ENCODE results near the gene GALM. TPM values are rescaled to one million over a fixed set of nuclear protein-coding genes. Genes with fewer than 3 reads are reported as not detected.
"Not testable (repeated sequence)": the region's sequence is repeated elsewhere in the genome, so short reads cannot be mapped to it uniquely, and the experiment has no call there.

Gene GALM
- total and polyA plus RNA-seq, 2 donors (not counting 1 experiment from before 2014, with no cell fraction given): 14.7 to 51.4 TPM

GRCh38 chr2:38712413-38712812 lies 46.5 kb downstream of the GALM start:
- H3K4me2 ChIP-seq (ENCODE audit: extremely low read depth, insufficient read depth, low read length): no peak overlapping the region
- no peak for DNase-seq (ENCODE audit: low read depth in 2 of 2)
- H3K36me3 ChIP-seq (ENCODE audit: control insufficient read depth, insufficient read depth, low read length): no peaks in the 10 kb centered on the region
- no peak overlapping the region for H2AFZ ChIP-seq (ENCODE audit: low read length)
- H4K20me1 ChIP-seq (ENCODE audit: control insufficient read depth, extremely low read depth, insufficient read depth, low read length): peaks cover 2% of the 10 kb centered on the region
- no peaks in the 10 kb centered on the region for H3K4me1 ChIP-seq (ENCODE audit: control insufficient read depth, extremely low read depth, insufficient read depth, low read length)
- no peaks in the 10 kb centered on the region for H3K9me3 ChIP-seq (ENCODE audit: control insufficient read depth, insufficient read depth, low read depth, low read length)
- H3K27me3 ChIP-seq (ENCODE audit: control insufficient read depth, insufficient read depth, low read length): no peaks in the 10 kb centered on the region
- no peak overlapping the region for H3K27ac ChIP-seq (ENCODE audit: insufficient read depth, low read length)
- no peak overlapping the region for H3K4me3 ChIP-seq (replicated peaks in 1 of 4; ENCODE audit: control extremely low read depth in 1 of 4, insufficient read depth in 1 of 4, low read depth in 3 of 4, low read length in 4 of 4)
- no peak overlapping the region for H3K9ac ChIP-seq (ENCODE audit: insufficient read depth, low read length)
- TF ChIP-seq CTCF (conservative IDR thresholded peaks at IDR 0.05 in 1 of 2, IDR thresholded peaks at IDR 0.05 in 1 of 2; ENCODE audit: low read depth in 1 of 2, low read length in 2 of 2): no peak
- no peak for TF ChIP-seq EZH2 (IDR thresholded peaks at IDR 0.05; ENCODE audit: low read length, missing control alignments)
- H3K79me2 ChIP-seq (ENCODE audit: control insufficient read depth, insufficient read depth, low read length): no peaks in the 10 kb centered on the region

GRCh38 chr2:38712871-38713270 lies 47.0 kb downstream of the GALM start:
- Histone ChIP-seq H3K9ac (ENCODE audit: insufficient read depth, low read length) (no peak overlapping the region), H3K4me1 (ENCODE audit: control insufficient read depth, extremely low read depth, insufficient read depth, low read length) (no peaks in the 10 kb centered on the region), H2AFZ (ENCODE audit: low read length) (no peak overlapping the region), H3K9me3 (ENCODE audit: control insufficient read depth, insufficient read depth, low read depth, low read length) (no peaks in the 10 kb centered on the region), H3K79me2 (ENCODE audit: control insufficient read depth, insufficient read depth, low read length) (no peaks in the 10 kb centered on the region), H3K4me3 (replicated peaks in 1 of 4; ENCODE audit: control extremely low read depth in 1 of 4, insufficient read depth in 1 of 4, low read depth in 3 of 4, low read length in 4 of 4) (no peak overlapping the region), H3K27ac (ENCODE audit: insufficient read depth, low read length) (no peak overlapping the region), H4K20me1 (ENCODE audit: control insufficient read depth, extremely low read depth, insufficient read depth, low read length) (peaks cover 2% of the 10 kb centered on the region), H3K4me2 (ENCODE audit: extremely low read depth, insufficient read depth, low read length) (no peak overlapping the region), H3K27me3 (ENCODE audit: control insufficient read depth, insufficient read depth, low read length) (no peaks in the 10 kb centered on the region), H3K36me3 (ENCODE audit: control insufficient read depth, insufficient read depth, low read length) (no peaks in the 10 kb centered on the region)
- TF ChIP-seq CTCF (conservative IDR thresholded peaks at IDR 0.05 in 1 of 2, IDR thresholded peaks at IDR 0.05 in 1 of 2; ENCODE audit: low read depth in 1 of 2, low read length in 2 of 2): no peak
- TF ChIP-seq EZH2 (IDR thresholded peaks at IDR 0.05; ENCODE audit: low read length, missing control alignments): no peak
- DNase-seq (ENCODE audit: low read depth in 2 of 2): no peak

GRCh38 chr2:38713338-38713737 lies 47.4 kb downstream of the GALM start:
- Histone ChIP-seq H4K20me1 (ENCODE audit: control insufficient read depth, extremely low read depth, insufficient read depth, low read length) (peaks cover 2% of the 10 kb centered on the region), H3K27me3 (ENCODE audit: control insufficient read depth, insufficient read depth, low read length) (no peaks in the 10 kb centered on the region)
- no peak for TF ChIP-seq EZH2 (IDR thresholded peaks at IDR 0.05; ENCODE audit: low read length, missing control alignments)
- TF ChIP-seq CTCF (conservative IDR thresholded peaks at IDR 0.05 in 1 of 2, IDR thresholded peaks at IDR 0.05 in 1 of 2; ENCODE audit: low read depth in 1 of 2, low read length in 2 of 2): no peak

GRCh38 chr2:38714941-38715340 lies 49.0 kb downstream of the GALM start:
- not testable (repeated sequence) for H3K4me1 ChIP-seq (ENCODE audit: control insufficient read depth, extremely low read depth, insufficient read depth, low read length); H3K4me2 ChIP-seq (ENCODE audit: extremely low read depth, insufficient read depth, low read length); H3K9ac ChIP-seq (ENCODE audit: insufficient read depth, low read length); H3K9me3 ChIP-seq (ENCODE audit: control insufficient read depth, insufficient read depth, low read depth, low read length); H4K20me1 ChIP-seq (ENCODE audit: control insufficient read depth, extremely low read depth, insufficient read depth, low read length); H2AFZ ChIP-seq (ENCODE audit: low read length); H3K79me2 ChIP-seq (ENCODE audit: control insufficient read depth, insufficient read depth, low read length); H3K27me3 ChIP-seq (ENCODE audit: control insufficient read depth, insufficient read depth, low read length); H3K4me3 ChIP-seq (replicated peaks in 1 of 4; ENCODE audit: control extremely low read depth in 1 of 4, insufficient read depth in 1 of 4, low read depth in 3 of 4, low read length in 4 of 4); DNase-seq (ENCODE audit: low read depth in 2 of 2); H3K27ac ChIP-seq (ENCODE audit: insufficient read depth, low read length); H3K36me3 ChIP-seq (ENCODE audit: control insufficient read depth, insufficient read depth, low read length)

More at GRCh38 chr2:38713338-38713737, 47.4 kb downstream of the GALM start:
- H3K9me3 ChIP-seq (ENCODE audit: control insufficient read depth, insufficient read depth, low read depth, low read length): no peaks in the 10 kb centered on the region
- no peaks in the 10 kb centered on the region for H3K4me1 ChIP-seq (ENCODE audit: control insufficient read depth, extremely low read depth, insufficient read depth, low read length)
- H3K4me3 ChIP-seq (replicated peaks in 1 of 4; ENCODE audit: control extremely low read depth in 1 of 4, insufficient read depth in 1 of 4, low read depth in 3 of 4, low read length in 4 of 4): no peak overlapping the region
- no peaks in the 10 kb centered on the region for H3K36me3 ChIP-seq (ENCODE audit: control insufficient read depth, insufficient read depth, low read length)
- no peak overlapping the region for H3K4me2 ChIP-seq (ENCODE audit: extremely low read depth, insufficient read depth, low read length)
- no peak overlapping the region for H3K9ac ChIP-seq (ENCODE audit: insufficient read depth, low read length)
- no peak overlapping the region for H3K27ac ChIP-seq (ENCODE audit: insufficient read depth, low read length)
- H2AFZ ChIP-seq (ENCODE audit: low read length): no peak overlapping the region
- no peak for DNase-seq (ENCODE audit: low read depth in 2 of 2)
- H3K79me2 ChIP-seq (ENCODE audit: control insufficient read depth, insufficient read depth, low read length): no peaks in the 10 kb centered on the region
